Kidney (tissue), 14 donors: ENCODE measurements around the gene MYO5A. TPM values are rescaled to one million over a fixed set of nuclear protein-coding genes. Genes with fewer than 3 reads are reported as not detected.

Experiments used
- DNase-seq, 5 donors: peaks; one replicate each; pipeline ENCODE4 v3.0.0-alpha.2; 2013 to 2020
- FAIRE-seq: peaks from 2 replicates; lab custom pipeline; 2012; peaks lifted over from hg19 to GRCh38; lab: Jason Lieb, UNC
- H3K27ac ChIP-seq, 2 donors: one replicate each; pipeline ENCODE4 v1.7.0; 2013; ENCODE audit warnings: low read depth in 2 of 2, low read length in 2 of 2, inconsistent platforms in 1 of 2
- H3K27me3 ChIP-seq: one replicate; pipeline ENCODE4 v1.7.1; 2013; ENCODE audit warnings: low read length, inconsistent platforms; ENCODE audit not compliant: control insufficient read depth, insufficient read depth
- H3K36me3 ChIP-seq, 3 donors: one replicate each; pipeline versions ENCODE4 v1.7.0 to v1.7.1; 2013; ENCODE audit warnings: low read length in 3 of 3, control low read depth in 1 of 3, inconsistent platforms in 1 of 3; ENCODE audit not compliant: insufficient read depth in 3 of 3, control insufficient read depth in 2 of 3
- H3K4me1 ChIP-seq, 3 donors: one replicate each; pipeline versions ENCODE4 v1.7.0 to v1.7.1; 2013; ENCODE audit warnings: low read length in 3 of 3, inconsistent platforms in 1 of 3, low read depth in 1 of 3; ENCODE audit not compliant: control insufficient read depth in 2 of 3, insufficient read depth in 2 of 3
- H3K4me3 ChIP-seq, 3 donors: one replicate each; pipeline versions ENCODE4 v1.7.0 to v1.8.1; 2013; ENCODE audit warnings: low read length in 3 of 3, control low read depth in 1 of 3, inconsistent platforms in 1 of 3
- H3K9ac ChIP-seq, 3 donors: one replicate each; pipeline versions ENCODE4 v1.7.0 to v1.7.1; 2013; ENCODE audit warnings: low read length in 3 of 3, control low read depth in 1 of 3, inconsistent platforms in 1 of 3
- H3K9me3 ChIP-seq, 3 donors: one replicate each; pipeline versions ENCODE4 v1.7.0 to v1.7.1; 2013; ENCODE audit warnings: low read length in 3 of 3, control low read depth in 1 of 3, inconsistent platforms in 1 of 3; ENCODE audit not compliant: control insufficient read depth in 2 of 3, insufficient read depth in 1 of 3
- CTCF ChIP-seq: IDR thresholded peaks from 3 replicates; pipeline ENCODE4 v1.5.1; 2012; ENCODE audit warnings: mild to moderate bottlenecking, moderate library complexity, borderline replicate concordance; ENCODE audit not compliant: insufficient read depth; ENCODE audit errors: extremely low read depth
- intact Hi-C: fragments of 100-400 bp; cut with DNase I; formaldehyde crosslinking; loops from one replicate; pipeline ENCODE4 v1.11.1; 2022
- polyA plus RNA-seq: library from polyadenylated mRNA; stranded (reverse); fragments of 350-450 nt; fragmentation: Illumina TruSeq; extraction: RNeasy Lipid Tissue Mini Kit (QIAGEN cat#74804); gene quantifications from one replicate; pipeline ENCODE4 v1.2.3, GENCODE V29; 2014; ENCODE audit warnings: low read depth, low replicate concordance; ENCODE audit not compliant: insufficient read depth
- total RNA-seq: library from RNA; stranded (reverse); fragmentation: NEBNext Ultra II Directional; extraction: Animal tissue kit (Norgen Biotek cat#: 25700); gene quantifications from one replicate; pipeline ENCODE4 v1.2.1, GENCODE V29; 2021
- donor health status: control.
- donor health status: control.
- donor health status: control.
- donor health status: control.
- donor health status: control.
- donor health status: DM: yes; HTN: yes; CAD: no.
- donor health status: Normal renal cell carcinoma (clear cell type).

Gene MYO5A
- total and polyA plus RNA-seq, 2 donors from 2014 or later, result 3.5 to 32.9 TPM

- Histone ChIP-seq H3K9me3 (no peaks in the 10 kb centered on the region), H3K27me3 (no peaks in the 10 kb centered on the region), H3K9ac (no peak overlapping the region), H3K36me3 (no peaks in the 10 kb centered on the region), H3K4me1 (no peaks in the 10 kb centered on the region), H3K27ac (no peak overlapping the region), H3K4me3 (no peak overlapping the region)
- intact Hi-C loops, result no loop called here
- no peak for DNase-seq
- TF ChIP-seq CTCF, result no peak
- FAIRE-seq, result no peak
Measured at GRCh38 chr15:52391069-52391468, 137.6 kb downstream of the MYO5A start.

- Histone ChIP-seq H3K27ac (no peak overlapping the region), H3K27me3 (no peaks in the 10 kb centered on the region), H3K4me3 (no peak overlapping the region), H3K4me1 (no peaks in the 10 kb centered on the region), H3K9ac (no peak overlapping the region), H3K36me3 (no peaks in the 10 kb centered on the region), H3K9me3 (no peaks in the 10 kb centered on the region)
- intact Hi-C loops, result no loop called here
- DNase-seq, result no peak
- FAIRE-seq, result no peak
- no peak for TF ChIP-seq CTCF
Measured at GRCh38 chr15:52385670-52386069, 143.0 kb downstream of the MYO5A start.

- Histone ChIP-seq H3K9ac (no peak overlapping the region), H3K9me3 (no peaks in the 10 kb centered on the region), H3K4me3 (no peak overlapping the region), H3K27ac (no peak overlapping the region), H3K27me3 (no peaks in the 10 kb centered on the region), H3K4me1 (no peaks in the 10 kb centered on the region), H3K36me3 (no peaks in the 10 kb centered on the region)
- DNase-seq (no peak), FAIRE-seq (no peak)
- no peak for TF ChIP-seq CTCF
- intact Hi-C loops, result no loop called here
Measured at GRCh38 chr15:52383100-52383588, 145.5 kb downstream of the MYO5A start.

- H3K36me3 ChIP-seq, result no peaks in the 10 kb centered on the region
- DNase-seq (no peak), FAIRE-seq (no peak)
- H3K27ac ChIP-seq, result no peak overlapping the region
- intact Hi-C loops, result no loop called here
- no peaks in the 10 kb centered on the region for H3K4me1 ChIP-seq
- no peak for TF ChIP-seq CTCF
- H3K9ac ChIP-seq, result no peak overlapping the region
- no peaks in the 10 kb centered on the region for H3K27me3 ChIP-seq
- no peak overlapping the region for H3K4me3 ChIP-seq
- H3K9me3 ChIP-seq, result no peaks in the 10 kb centered on the region
Measured at GRCh38 chr15:52382647-52383046, 146.0 kb downstream of the MYO5A start.
